GM23338 (cell line): ENCODE measurements around the gene KIF2A. TPM values are rescaled to one million over a fixed set of nuclear protein-coding genes. Genes with fewer than 3 reads are reported as not detected.
A peak's percentile ranks its signal among the peaks of the same experiment; 100 is the strongest.

Experiments used
- ATAC-seq: fragments of 200-7000 bp; cut with Tn5 transposase; 3 replicates; pipeline ENCODE4 v1.9.1; 2020
- DNase-seq: peaks from one replicate; pipeline ENCODE4 v3.0.0-alpha.2; 2015; ENCODE audit warnings: low spot score
- H2AFZ ChIP-seq: fragments of 200-600 bp; sonication (generic); 2 replicates; pipeline ENCODE4 v1.8.0; 2016; ENCODE audit warnings: antibody characterized with exemption, mild to moderate bottlenecking, moderate library complexity
- H3F3A ChIP-seq: fragments of 200-600 bp; sonication (generic); replicated peaks from 2 replicates; pipeline ENCODE4 v1.8.0; 2017; ENCODE audit warnings: antibody characterized with exemption, mixed run types, low read depth
- H3K27ac ChIP-seq: fragments of 200-600 bp; sonication (generic); 2 replicates; pipeline ENCODE4 v1.6.1; 2016; ENCODE audit warnings: low read depth
- H3K27me3 ChIP-seq: fragments of 200-600 bp; sonication (generic); 2 replicates; pipeline ENCODE4 v1.8.0; 2016; ENCODE audit warnings: mild to moderate bottlenecking, mixed run types, moderate library complexity; ENCODE audit not compliant: insufficient read depth
- H3K36me3 ChIP-seq: fragments of 200-600 bp; sonication (generic); 2 replicates; pipeline ENCODE4 v1.8.0; 2016; ENCODE audit warnings: mild to moderate bottlenecking; ENCODE audit not compliant: insufficient read depth
- H3K4me1 ChIP-seq: fragments of 200-600 bp; sonication (generic); 2 replicates; pipeline ENCODE4 v1.8.0; 2016; ENCODE audit warnings: mild to moderate bottlenecking, moderate library complexity; ENCODE audit not compliant: insufficient read depth
- H3K4me2 ChIP-seq: fragments of 200-600 bp; sonication (generic); 2 replicates; pipeline ENCODE4 v1.7.1; 2017; ENCODE audit warnings: mixed run types
- H3K4me3 ChIP-seq: fragments of 200-600 bp; sonication (generic); 2 replicates; pipeline ENCODE4 v1.6.1; 2016; ENCODE audit warnings: mixed run types
- H3K79me2 ChIP-seq: fragments of 200-600 bp; sonication (generic); replicated peaks from 2 replicates; pipeline ENCODE4 v1.8.0; 2017; ENCODE audit warnings: mild to moderate bottlenecking; ENCODE audit not compliant: insufficient read depth
- H3K9me2 ChIP-seq: fragments of 200-600 bp; sonication (generic); 2 replicates; pipeline ENCODE4 v1.8.0; 2017; ENCODE audit not compliant: insufficient read depth
- H4K20me1 ChIP-seq: fragments of 200-600 bp; sonication (generic); replicated peaks from 2 replicates; pipeline ENCODE4 v1.8.0; 2017; ENCODE audit warnings: mild to moderate bottlenecking; ENCODE audit not compliant: insufficient read depth
- H3K27ac Mint-ChIP-seq: 2 replicates; pipeline ENCODE4 v1.8.0; 2020; ENCODE audit warnings: inconsistent platforms, mild to moderate bottlenecking, moderate library complexity, mixed read lengths
- H3K27me3 Mint-ChIP-seq: 3 replicates; pipeline ENCODE4 v1.8.0; 2022; ENCODE audit warnings: low read depth, mild to moderate bottlenecking, moderate library complexity, mixed read lengths, inconsistent platforms; ENCODE audit not compliant: insufficient read depth, poor library complexity
- H3K36me3 Mint-ChIP-seq: 3 replicates; pipeline ENCODE4 v1.8.0; 2021; ENCODE audit warnings: low read depth, mild to moderate bottlenecking, inconsistent platforms, moderate library complexity, mixed read lengths
- H3K4me1 Mint-ChIP-seq: 3 replicates; pipeline ENCODE4 v1.8.0; 2020; ENCODE audit warnings: mild to moderate bottlenecking, inconsistent platforms, mixed read lengths
- H3K4me3 Mint-ChIP-seq: 3 replicates; pipeline ENCODE4 v1.8.0; 2021; ENCODE audit warnings: moderate library complexity, mild to moderate bottlenecking, inconsistent platforms, mixed read lengths
- H3K9me3 Mint-ChIP-seq: 3 replicates; pipeline ENCODE4 v1.8.0; 2020; ENCODE audit warnings: moderate library complexity, mild to moderate bottlenecking, inconsistent platforms, mixed read lengths
- CREB1 ChIP-seq: fragments of 250-450 bp; sonication (Bioruptor Pico); IDR thresholded peaks from 2 replicates; pipeline ENCODE4 v1.5.0; 2020; ENCODE audit warnings: low read depth, mild to moderate bottlenecking, moderate library complexity
- CTCF ChIP-seq, 2 experiments: fragments of 200-600 bp in 1 of 2; sonication (generic) in 1 of 2; conservative IDR thresholded peaks; 2 replicates each; pipeline versions ENCODE4 v1.5.1 to v1.6.1; 2016 to 2017; ENCODE audit warnings: antibody characterized with exemption in 2 of 2, low read depth in 2 of 2, mild to moderate bottlenecking in 2 of 2, moderate library complexity in 1 of 2
- ETS1 ChIP-seq: IDR thresholded peaks from 2 replicates; pipeline ENCODE4 v1.6.1; 2016; ENCODE audit warnings: antibody characterized with exemption
- EZH2 ChIP-seq: fragments of 200-600 bp; sonication (generic); IDR thresholded peaks from one replicate; pipeline ENCODE4 v1.8.0; 2017; ENCODE audit warnings: antibody characterized with exemption, mild to moderate bottlenecking, low read depth; ENCODE audit not compliant: unreplicated experiment
- EZH2phosphoT487 ChIP-seq: fragments of 200-600 bp; sonication (generic); IDR thresholded peaks from one replicate; pipeline ENCODE4 v1.8.1; 2018; ENCODE audit warnings: antibody characterized with exemption; ENCODE audit not compliant: unreplicated experiment
- JUNB ChIP-seq: IDR thresholded peaks from one replicate; pipeline ENCODE4 v1.6.1; 2016; ENCODE audit warnings: antibody characterized with exemption; ENCODE audit not compliant: unreplicated experiment
- NANOG ChIP-seq: IDR thresholded peaks from 2 replicates; pipeline ENCODE4 v1.6.1; 2016; ENCODE audit warnings: antibody characterized with exemption, borderline replicate concordance
- POLR2AphosphoS5 ChIP-seq: IDR thresholded peaks from 2 replicates; pipeline ENCODE4 v1.6.1; 2016; ENCODE audit warnings: antibody characterized with exemption, low read depth
- REST ChIP-seq: IDR thresholded peaks from one replicate; pipeline ENCODE4 v1.6.1; 2018; ENCODE audit warnings: antibody characterized with exemption; ENCODE audit not compliant: unreplicated experiment
- STAT1 ChIP-seq: IDR thresholded peaks from one replicate; pipeline ENCODE4 v1.6.1; 2016; ENCODE audit warnings: antibody characterized with exemption; ENCODE audit not compliant: unreplicated experiment
- ZNF114 ChIP-seq: fragments of 250-450 bp; sonication (Bioruptor Pico); IDR thresholded peaks from 2 replicates; pipeline ENCODE4 v1.5.0; 2020; ENCODE audit warnings: mild to moderate bottlenecking, moderate library complexity
- ZNF331 ChIP-seq: fragments of 250-450 bp; sonication (Bioruptor Pico); IDR thresholded peaks from 2 replicates; pipeline ENCODE4 v1.5.0; 2020; ENCODE audit warnings: low read depth, mild to moderate bottlenecking, moderate library complexity
- ZNF462 ChIP-seq: fragments of 250-450 bp; sonication (Bioruptor Pico); IDR thresholded peaks from 2 replicates; pipeline ENCODE4 v1.5.0; 2020; ENCODE audit warnings: mild to moderate bottlenecking, moderate library complexity
- polyA plus RNA-seq: library from polyadenylated mRNA; unstranded; fragments of >200 nt; fragmentation: Nextera tagmentation; extraction: Ambion mirVana; gene quantifications from 2 replicates; pipeline ENCODE4 v1.2.1, GENCODE V29; 2016
- total RNA-seq: library from RNA; depleted of rRNA; stranded (reverse); fragments of >200 nt; shearing (Covaris generic); gene quantifications from 2 replicates; pipeline ENCODE4 v1.2.3, GENCODE V29; 2014

Gene KIF2A
- total and polyA plus RNA-seq, 2 experiments from 2014 or later: 120 to 122 TPM

- Histone ChIP-seq H3K4me1 (peaks cover 20% of the 10 kb centered on the region), H4K20me1 (peaks cover 53% of the 10 kb centered on the region), H2AFZ (no peak overlapping the region), H3F3A (peaks cover under 1% of the 10 kb centered on the region; the same call in 1 of the 2 replicates), H3K27me3 (no peaks in the 10 kb centered on the region), H3K4me2 (0 out of 2 replicates have a peak overlapping the region, but pooled peaks have one; percentile 25), H3K4me3 (no peak overlapping the region), H3K79me2 (peaks cover 88% of the 10 kb centered on the region), H3K9me2 (no peaks in the 10 kb centered on the region), H3K36me3 (no peaks in the 10 kb centered on the region), H3K27ac (no peak overlapping the region)
- Mint-ChIP-seq H3K9me3 (0 out of 3 replicates have a peak, but pooled peaks cover 3% of the 10 kb centered on the region), H3K27me3 (peaks cover 8% of the 10 kb centered on the region), H3K4me3 (no peak overlapping the region), H3K27ac (peak overlapping the region; percentile 9; the same call in 1 of the 2 replicates), H3K4me1 (peaks cover 47% of the 10 kb centered on the region), H3K36me3 (peaks cover 19% of the 10 kb centered on the region)
- ATAC-seq (no peak), DNase-seq (no peak)
- TF ChIP-seq ZNF462 (no peak), EZH2 (no peak), ETS1 (no peak), ZNF114 (no peak), STAT1 (no peak), CREB1 (CRISPR knock-in tag) (no peak), EZH2phosphoT487 (no peak), NANOG (no peak), REST (no peak), CTCF (conservative IDR thresholded peaks at IDR 0.05; ENCODE audit: low read depth in 2 of 2) (no peak), JUNB (no peak), POLR2AphosphoS5 (no peak), ZNF331 (CRISPR knock-in tag) (no peak)
These were observed 4.6 kb downstream of the KIF2A start for GRCh38 chr5:62310426-62311143.
